K562 (cell line): ENCODE measurements around the gene COQ8A. TPM values are rescaled to one million over a fixed set of nuclear protein-coding genes. Genes with fewer than 3 reads are reported as not detected.

Experiments used
- ATAC-seq: fragments of 200-7000 bp; cut with Tn5 transposase; 3 replicates; pipeline ENCODE4 v1.9.1; 2020; ENCODE audit warnings: moderate library complexity
- BruUV-seq: library from RNA; stranded (reverse); fragments of 400-500 nt; replicated peaks from 2 replicates; lab custom pipeline; 2021; lab: Mats Ljungman, UMichigan
- CTCF ChIA-PET: fragments of 300-600 bp; formaldehyde crosslinking; extraction: SDS; loops from one replicate; lab custom pipeline; 2021; ENCODE audit warnings: low intra/inter-chr PET ratio; lab: Yijun Ruan, JAX
- POLR2A ChIA-PET: fragments of 300-600, 350-650 bp; sonication (Branson Sonifier 250); formaldehyde crosslinking; extraction: SDS; loops from one replicate; lab custom pipeline; 2021; ENCODE audit warnings: antibody characterized with exemption, inconsistent platforms; lab: Yijun Ruan, JAX
- DNase-seq, 4 experiments: peaks; one replicate each; pipeline versions ENCODE4 v3.0.0 to v3.0.0-alpha.2; 2011 to 2018; ENCODE audit warnings: low spot score in 3 of 4, mixed read lengths in 3 of 4; ENCODE audit errors: extremely low read depth in 1 of 4
- FAIRE-seq: peaks from 2 replicates; lab custom pipeline; 2011; peaks lifted over from hg19 to GRCh38; lab: Jason Lieb, UNC
- H2AFZ ChIP-seq: 2 replicates; pipeline ENCODE4 v1.6.0; 2011; ENCODE audit warnings: low read depth, low read length, control low read depth, inconsistent platforms
- H3K27ac ChIP-seq: fragments of 200-600 bp; 3 replicates; pipeline ENCODE4 v1.8.0; 2011; ENCODE audit warnings: low read depth, mild to moderate bottlenecking, control low read depth, inconsistent platforms, low read length, moderate library complexity, mixed read lengths; ENCODE audit errors: extremely low read depth
- H3K27me3 ChIP-seq, 2 experiments: fragments of 300-600 bp in 1 of 2; 2 replicates in 1 of 2; 3 replicates in 1 of 2; pipeline versions ENCODE4 v1.6.0 to v1.8.0; 2011; ENCODE audit warnings: inconsistent platforms in 2 of 2, low read length in 2 of 2, mild to moderate bottlenecking in 1 of 2, mixed read lengths in 1 of 2, moderate library complexity in 1 of 2; ENCODE audit not compliant: control insufficient read depth in 2 of 2, insufficient read depth in 2 of 2
- H3K36me3 ChIP-seq: fragments of 300-600 bp; 3 replicates; pipeline ENCODE4 v1.8.0; 2011; ENCODE audit warnings: mild to moderate bottlenecking, low read length, inconsistent platforms; ENCODE audit not compliant: control insufficient read depth, insufficient read depth
- H3K4me1 ChIP-seq, 2 experiments: fragments of 200-600 bp in 1 of 2; replicated peaks in 1 of 2; 2 replicates in 1 of 2; 3 replicates in 1 of 2; pipeline versions ENCODE4 v1.5.1 to v1.8.0; 2011; ENCODE audit warnings: inconsistent platforms in 2 of 2, low read length in 2 of 2, mild to moderate bottlenecking in 1 of 2, mixed read lengths in 1 of 2, moderate library complexity in 1 of 2; ENCODE audit not compliant: control insufficient read depth in 2 of 2, insufficient read depth in 2 of 2
- H3K4me2 ChIP-seq: 2 replicates; pipeline ENCODE4 v1.6.1; 2011; ENCODE audit warnings: low read length, control low read depth, inconsistent platforms, mixed read lengths; ENCODE audit not compliant: insufficient read depth
- H3K4me3 ChIP-seq: fragments of 200-600 bp; sonication (generic), shearing (Covaris generic); 2 replicates; pipeline ENCODE4 v1.5.1; 2016; ENCODE audit warnings: control low read depth, inconsistent platforms
- H3K79me2 ChIP-seq: fragments of 200-600 bp; 3 replicates; pipeline ENCODE4 v1.8.0; 2011; ENCODE audit warnings: low read length, inconsistent platforms; ENCODE audit not compliant: control insufficient read depth, insufficient read depth
- H3K9ac ChIP-seq, 2 experiments: 2 replicates each; pipeline versions ENCODE4 v1.6.0 to v1.6.1; 2011; ENCODE audit warnings: low read depth in 2 of 2, low read length in 2 of 2, control low read depth in 1 of 2, inconsistent platforms in 1 of 2, mild to moderate bottlenecking in 1 of 2, mixed read lengths in 1 of 2; ENCODE audit not compliant: insufficient read depth in 1 of 2
- H3K9me1 ChIP-seq: one replicate; pipeline ENCODE4 v1.6.0; 2011; ENCODE audit warnings: inconsistent platforms, mild to moderate bottlenecking, low read length, moderate library complexity; ENCODE audit not compliant: control insufficient read depth, insufficient read depth
- H3K9me3 ChIP-seq: replicated peaks from 2 replicates; pipeline ENCODE4 v1.5.1; 2011; ENCODE audit warnings: low read depth, low read length, inconsistent platforms; ENCODE audit not compliant: control insufficient read depth, insufficient read depth
- H4K20me1 ChIP-seq: replicated peaks from 2 replicates; pipeline ENCODE4 v1.6.1; 2011; ENCODE audit warnings: low read length, inconsistent platforms, mixed read lengths; ENCODE audit not compliant: control insufficient read depth, insufficient read depth
- CBX5 ChIP-seq: IDR thresholded peaks from 2 replicates; pipeline ENCODE4 v1.6.1; 2014; ENCODE audit warnings: low read depth, borderline replicate concordance
- CGGBP1 ChIP-seq: fragments of 250-450 bp; sonication (Bioruptor Pico); IDR thresholded peaks from 2 replicates; pipeline ENCODE4 v1.9.0; 2021; ENCODE audit warnings: mild to moderate bottlenecking
- CREBBP ChIP-seq: IDR thresholded peaks from one replicate; pipeline ENCODE4 v1.6.1; 2012; ENCODE audit warnings: low read depth, mild to moderate bottlenecking, control low read depth, inconsistent platforms, low read length
- CXXC5 ChIP-seq: fragments of 250-450 bp; sonication (Bioruptor Pico); IDR thresholded peaks from 2 replicates; pipeline ENCODE4 v1.8.0; 2022; ENCODE audit warnings: inconsistent platforms, mild to moderate bottlenecking, moderate library complexity
- FIP1L1 ChIP-seq: fragments of 200-400 bp; formaldehyde crosslinking; IDR thresholded peaks from 2 replicates; pipeline ENCODE4 v1.6.1; 2018; ENCODE audit warnings: mild to moderate bottlenecking, low read depth, low read length; ENCODE audit not compliant: poor library complexity, severe bottlenecking
- HNRNPK ChIP-seq: fragments of 200-400 bp; formaldehyde crosslinking; IDR thresholded peaks from one replicate; pipeline ENCODE4 v1.6.1; 2018; ENCODE audit warnings: mild to moderate bottlenecking, low read depth, low read length; ENCODE audit not compliant: poor library complexity, severe bottlenecking
- KLF1 ChIP-seq: fragments of 450-650 bp; IDR thresholded peaks from 2 replicates; pipeline ENCODE4 v1.6.1; 2016; ENCODE audit warnings: missing genetic modification characterization, missing compliant biosample characterization
- NEUROD1 ChIP-seq: fragments of 150-350 bp; IDR thresholded peaks from 2 replicates; pipeline ENCODE4 v1.6.1; 2014; ENCODE audit warnings: borderline replicate concordance, low read length, low read depth; ENCODE audit not compliant: partially characterized antibody
- POLR2AphosphoS5 ChIP-seq: IDR thresholded peaks from 2 replicates; pipeline ENCODE4 v1.6.1; 2011; ENCODE audit warnings: mild to moderate bottlenecking, low read depth, low read length, moderate library complexity; ENCODE audit not compliant: control insufficient read depth, insufficient read depth
- POLR2G ChIP-seq: fragments of 200-400 bp; formaldehyde crosslinking; IDR thresholded peaks from 2 replicates; pipeline ENCODE4 v1.6.1; 2017; ENCODE audit warnings: low read depth, mild to moderate bottlenecking, antibody characterized with exemption, low read length, moderate library complexity
- PTBP1 ChIP-seq: fragments of 200-400 bp; formaldehyde crosslinking; IDR thresholded peaks from 2 replicates; pipeline ENCODE4 v1.6.1; 2017; ENCODE audit warnings: low read depth, low read length
- RBM22 ChIP-seq: fragments of 200-400 bp; formaldehyde crosslinking; IDR thresholded peaks from 2 replicates; pipeline ENCODE4 v1.6.1; 2018; ENCODE audit warnings: low read length, low read depth; ENCODE audit not compliant: poor library complexity, severe bottlenecking
- RUNX1 ChIP-seq: sonication (generic); IDR thresholded peaks from 2 replicates; pipeline ENCODE4 v1.6.1; 2016; ENCODE audit warnings: antibody characterized with exemption, low read depth
- SAFB2 ChIP-seq: fragments of 200-400 bp; formaldehyde crosslinking; IDR thresholded peaks from 2 replicates; pipeline ENCODE4 v1.6.1; 2018; ENCODE audit warnings: borderline replicate concordance, low read length, low read depth, moderate library complexity; ENCODE audit not compliant: severe bottlenecking
- SMARCC2 ChIP-seq: fragments of 450-650 bp; IDR thresholded peaks from 2 replicates; pipeline ENCODE4 v1.6.1; 2017; ENCODE audit warnings: antibody characterized with exemption, moderate library complexity, mild to moderate bottlenecking, low read depth
- TEAD4 ChIP-seq, 2 experiments: sonication (generic) in 1 of 2; formaldehyde crosslinking in 1 of 2; IDR thresholded peaks; 2 replicates each; pipeline versions ENCODE4 v1.6.1 to v1.8.0; 2012 to 2022; ENCODE audit warnings: borderline replicate concordance in 1 of 2, inconsistent platforms in 1 of 2, low read length in 1 of 2, mild to moderate bottlenecking in 1 of 2, missing genetic modification reagents in 1 of 2
- ZNF518B ChIP-seq: fragments of 250-450 bp; sonication (Bioruptor Pico); IDR thresholded peaks from 2 replicates; pipeline ENCODE4 v1.5.0; 2021; ENCODE audit warnings: mild to moderate bottlenecking, moderate library complexity
- WGBS: fragments of 100-300 bp; shearing (Covaris generic); methylation state at CpG from one replicate; pipeline ENCODE4 v1.1.6; 2016; ENCODE audit warnings: low coverage, mixed read lengths; ENCODE audit not compliant: insufficient coverage; ENCODE audit errors: missing lambda C conversion rate; 5-methylcytosine and 5-hydroxymethylcytosine counted together
- in situ Hi-C: fragments of 300-500 bp; cut with MboI; formaldehyde crosslinking; loops from 4 replicates; pipeline ENCODE4 v1.15.0; 2018; ENCODE audit warnings: inconsistent platforms, mixed read lengths
- intact Hi-C: fragments of 100-400 bp; cut with micrococcal nuclease; formaldehyde crosslinking; loops from 2 replicates; pipeline ENCODE4 v1.14.2; 2022
- polyA plus RNA-seq, 8 experiments: library from polyadenylated mRNA; depleted of rRNA in 4 of 8; stranded (reverse) in 5 of 8; unstranded in 3 of 8; fragments of >200 nt; fragmentation: Nextera tagmentation in 2 of 8; fragmentation: Illumina TruSeq in 1 of 8; extraction: Ambion mirVana in 2 of 8; extraction: Trizol in 1 of 8; gene quantifications; 2 replicates each; pipeline versions ENCODE4 v1.2.1 to v1.2.3, GENCODE V29; 2011 to 2014; ENCODE audit warnings: inconsistent platforms in 1 of 8, missing spikeins in 1 of 8
- total RNA-seq, 7 experiments: library from RNA; depleted of rRNA in 6 of 7; stranded (reverse); fragments of >200 nt in 6 of 7; fragmentation: Illumina TruSeq in 2 of 7; extraction: Trizol in 2 of 7; gene quantifications; 2 replicates each; pipeline versions ENCODE4 v1.2.1 to v1.2.3, GENCODE V29; 2011 to 2021; ENCODE audit warnings: low replicate concordance in 1 of 7

COQ8A gene
- total and polyA plus RNA-seq, 9 of the 15 experiments (the other 6 are each of a cell fraction or from before 2014, with no cell fraction given), result 2.6 to 54.3 (median 32.4) TPM

- TF ChIP-seq CGGBP1 (CRISPR knock-in tag) (no peak), POLR2G (peak; percentile 78), CBX5 (no peak), TEAD4 (IDR thresholded peaks at IDR 0.05; ENCODE audit: low read length) (no peak), TEAD4 (CRISPR knock-in tag; IDR thresholded peaks at IDR 0.05; ENCODE audit: borderline replicate concordance) (no peak), SAFB2 (no peak), RBM22 (peak; percentile 81), SMARCC2 (no peak), ZNF518B (CRISPR knock-in tag) (no peak), CXXC5 (CRISPR knock-in tag) (no peak), KLF1 (no peak), CREBBP (no peak), POLR2AphosphoS5 (0 out of 2 replicates have a peak, but pooled peaks have one; percentile 20), NEUROD1 (no peak), PTBP1 (no peak), RUNX1 (no peak), HNRNPK (no peak), FIP1L1 (peak; percentile 42)
- TF ChIP-seq, all 486 proteins: peak for 4
- Histone ChIP-seq H4K20me1 (no peaks in the 10 kb centered on the region), H3K9ac (peak overlapping the region in 1 of 2 experiments; percentile 17; a peak in 1 of 4 replicates), H3K27me3 (no peaks in the 10 kb centered on the region), H3K9me3 (no peaks in the 10 kb centered on the region), H3K36me3 (peaks cover 30% of the 10 kb centered on the region), H3K4me1 (peaks cover 0 to 56% of the 10 kb centered on the region in 2 experiments; a peak in 2 of 5 replicates), H3K9me1 (peaks cover 4% of the 10 kb centered on the region), H3K4me2 (no peak overlapping the region), H3K27ac (no peak overlapping the region), H3K4me3 (no peak overlapping the region), H3K79me2 (no peaks in the 10 kb centered on the region), H2AFZ (no peak overlapping the region)
- in situ Hi-C loops (no loop called here), intact Hi-C loops (no loop called here)
- POLR2A ChIA-PET, result interaction anchor here (0.6 to 1.5 kb wide), 4 partner anchors 14 to 300 kb away, joined by 3 read pairs; no protein-coding TSS in a partner anchor
- no TSS peak for BruUV-seq
- CTCF ChIA-PET, result no interaction called here
- FAIRE-seq, result no peak
- WGBS, result 95% methylated on average over 30 of the region's 31 CpGs
- DNase-seq, result no peak
- no peak for ATAC-seq
Observed at GRCh38 chr1:226982451-226983177, 42.5 kb downstream of the COQ8A start.
